GM21717 (cell line): ENCODE data around the gene RGS6.

Experiments used
- ATAC-seq: cut with Tn5 transposase; IDR thresholded peaks from one replicate; pipeline ENCODE4 v1.9.1; 2021; ENCODE audit warnings: mild to moderate bottlenecking, moderate library complexity; ENCODE audit not compliant: unreplicated experiment

RGS6 gene

GRCh38 chr14:72521968-72522741 lies 589.9 kb downstream of the RGS6 start:
- no peak for ATAC-seq

GRCh38 chr14:72522847-72523246 lies 590.6 kb downstream of the RGS6 start:
- ATAC-seq = no peak

- ATAC-seq = no peak
These were observed 591.4 kb downstream of the RGS6 start for GRCh38 chr14:72523424-72524294.

- ATAC-seq = no peak
These were observed 592.0 kb downstream of the RGS6 start for GRCh38 chr14:72524295-72524629.

GRCh38 chr14:72525087-72525915 lies 593.1 kb downstream of the RGS6 start:
- ATAC-seq = no peak

- no peak for ATAC-seq
These were observed 595.4 kb downstream of the RGS6 start for GRCh38 chr14:72527591-72527990.

GRCh38 chr14:72528059-72528862 lies 596.0 kb downstream of the RGS6 start:
- ATAC-seq = no peak

GRCh38 chr14:72528863-72529175 lies 596.6 kb downstream of the RGS6 start:
- no peak for ATAC-seq

- no peak for ATAC-seq
These were observed 600.6 kb downstream of the RGS6 start for GRCh38 chr14:72532686-72533454.

- ATAC-seq = no peak
These were observed 603.3 kb downstream of the RGS6 start for GRCh38 chr14:72535485-72535884.

GRCh38 chr14:72538387-72538786 lies 606.2 kb downstream of the RGS6 start:
- ATAC-seq = no peak

- ATAC-seq = no peak
These were observed 607.6 kb downstream of the RGS6 start for GRCh38 chr14:72539661-72540315.

GRCh38 chr14:72540836-72541235 lies 608.6 kb downstream of the RGS6 start:
- ATAC-seq = no peak

GRCh38 chr14:72541546-72541945 lies 609.3 kb downstream of the RGS6 start:
- ATAC-seq = no peak

- no peak for ATAC-seq
These were observed 611.1 kb downstream of the RGS6 start for GRCh38 chr14:72543341-72543740.

GRCh38 chr14:72544615-72545387 lies 612.6 kb downstream of the RGS6 start:
- ATAC-seq = no peak

- ATAC-seq = no peak
These were observed 613.4 kb downstream of the RGS6 start for GRCh38 chr14:72545411-72546311.
